Measurements from ENCODE around the gene SLC2A9.

The SLC2A9 gene

GRCh38 chr4:10018818-10019461 is 2.4 kb downstream of the SLC2A9 start:
- peak; percentile 98 for DNase-seq

- DNase-seq: no peak
These were observed 4.0 kb downstream of the SLC2A9 start for GRCh38 chr4:10017037-10017893.

- DNase-seq: no peak
These were observed 5.1 kb downstream of the SLC2A9 start for GRCh38 chr4:10016169-10016568.

GRCh38 chr4:10015140-10015753 is 6.0 kb downstream of the SLC2A9 start:
- no peak for DNase-seq

- peak; percentile 69 for DNase-seq
These were observed 7.6 kb downstream of the SLC2A9 start for GRCh38 chr4:10013722-10014121.

- no peak for DNase-seq
These were observed 9.4 kb downstream of the SLC2A9 start for GRCh38 chr4:10011885-10012284.

GRCh38 chr4:10011277-10011676 is 10.0 kb downstream of the SLC2A9 start:
- no peak for DNase-seq

GRCh38 chr4:10009861-10010500 is 11.3 kb downstream of the SLC2A9 start:
- DNase-seq: no peak

- DNase-seq: no peak
These were observed 12.7 kb downstream of the SLC2A9 start for GRCh38 chr4:10008609-10009005.

- DNase-seq: no peak
These were observed 13.3 kb downstream of the SLC2A9 start for GRCh38 chr4:10007793-10008608.

GRCh38 chr4:10007436-10007740 is 13.9 kb downstream of the SLC2A9 start:
- DNase-seq: no peak

GRCh38 chr4:10006601-10007435 is 14.5 kb downstream of the SLC2A9 start:
- no peak for DNase-seq

- no peak for DNase-seq
These were observed 15.1 kb downstream of the SLC2A9 start for GRCh38 chr4:10006231-10006600.

GRCh38 chr4:10005632-10006031 is 15.7 kb downstream of the SLC2A9 start:
- DNase-seq: no peak

- no peak for DNase-seq
These were observed 17.6 kb downstream of the SLC2A9 start for GRCh38 chr4:10003666-10004065.

- DNase-seq: no peak
These were observed 19.0 kb downstream of the SLC2A9 start for GRCh38 chr4:10002278-10002677.

GRCh38 chr4:10001757-10002156 is 19.5 kb downstream of the SLC2A9 start:
- no peak for DNase-seq

GRCh38 chr4:9999956-10000561 is 21.2 kb downstream of the SLC2A9 start:
- DNase-seq: no peak

GRCh38 chr4:9997886-9998285 is 23.4 kb downstream of the SLC2A9 start:
- DNase-seq: no peak

- no peak for DNase-seq
These were observed 24.8 kb downstream of the SLC2A9 start for GRCh38 chr4:9996319-9997110.

All from activated CD8-positive, alpha-beta memory T cell treated with anti-CD3 and anti-CD28 coated beads for 24 hours (primary cell).